GM18868 (cell line): ENCODE measurements around the gene GRK6.
A peak's percentile ranks its signal among the peaks of the same experiment; 100 is the strongest.

Experiments used
- ATAC-seq: cut with Tn5 transposase; IDR thresholded peaks from one replicate; pipeline ENCODE4 v1.9.1; 2021; ENCODE audit warnings: mild to moderate bottlenecking, moderate library complexity; ENCODE audit not compliant: unreplicated experiment

The GRK6 gene

DNA sequence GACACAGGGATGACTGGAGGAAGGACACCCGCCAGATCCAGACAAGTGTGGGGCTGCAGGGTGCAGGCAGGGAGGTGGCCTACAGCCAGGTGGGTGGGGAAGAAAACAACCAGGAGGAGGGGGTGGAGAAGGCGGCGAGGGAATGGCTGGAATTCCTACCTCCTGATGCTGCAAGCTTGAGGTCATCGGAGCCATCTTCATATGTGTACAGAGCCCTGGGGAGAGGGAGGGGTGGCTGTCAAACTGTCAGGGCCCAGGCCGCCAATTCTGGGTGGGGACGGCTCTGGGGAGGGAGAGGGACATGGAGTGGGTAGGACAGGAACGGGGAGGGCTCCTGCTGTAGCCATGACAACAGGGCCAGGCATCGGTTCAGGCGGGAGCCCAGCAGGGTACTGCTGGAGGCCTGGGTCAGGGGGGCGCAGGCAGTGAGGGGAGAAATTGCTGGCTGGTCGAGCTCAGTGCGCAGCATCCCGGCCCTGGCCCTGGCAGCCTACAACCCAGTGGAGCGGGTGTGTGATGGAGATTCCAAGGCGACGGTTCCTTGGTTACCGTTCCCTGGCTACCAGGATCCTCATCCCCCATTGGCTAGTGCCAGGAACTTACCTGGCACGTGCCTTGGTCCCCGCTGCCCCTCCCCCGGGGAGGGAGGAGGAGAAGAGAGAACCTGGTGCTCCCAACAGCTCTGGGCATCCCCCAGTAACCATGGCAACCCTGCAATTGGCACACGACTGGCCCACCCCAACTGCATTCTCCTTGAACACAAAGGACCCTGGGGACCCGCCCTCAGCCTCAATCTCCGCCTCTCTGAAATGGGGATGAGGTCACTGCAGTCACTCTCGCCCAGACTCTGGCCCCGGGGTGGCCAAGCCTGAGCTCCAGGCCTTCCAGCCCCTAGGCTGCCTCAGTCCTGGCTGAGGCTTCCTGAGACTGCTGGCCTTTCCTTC lies 42.5 kb downstream of the GRK6 start:
- ATAC-seq: no peak

DNA sequence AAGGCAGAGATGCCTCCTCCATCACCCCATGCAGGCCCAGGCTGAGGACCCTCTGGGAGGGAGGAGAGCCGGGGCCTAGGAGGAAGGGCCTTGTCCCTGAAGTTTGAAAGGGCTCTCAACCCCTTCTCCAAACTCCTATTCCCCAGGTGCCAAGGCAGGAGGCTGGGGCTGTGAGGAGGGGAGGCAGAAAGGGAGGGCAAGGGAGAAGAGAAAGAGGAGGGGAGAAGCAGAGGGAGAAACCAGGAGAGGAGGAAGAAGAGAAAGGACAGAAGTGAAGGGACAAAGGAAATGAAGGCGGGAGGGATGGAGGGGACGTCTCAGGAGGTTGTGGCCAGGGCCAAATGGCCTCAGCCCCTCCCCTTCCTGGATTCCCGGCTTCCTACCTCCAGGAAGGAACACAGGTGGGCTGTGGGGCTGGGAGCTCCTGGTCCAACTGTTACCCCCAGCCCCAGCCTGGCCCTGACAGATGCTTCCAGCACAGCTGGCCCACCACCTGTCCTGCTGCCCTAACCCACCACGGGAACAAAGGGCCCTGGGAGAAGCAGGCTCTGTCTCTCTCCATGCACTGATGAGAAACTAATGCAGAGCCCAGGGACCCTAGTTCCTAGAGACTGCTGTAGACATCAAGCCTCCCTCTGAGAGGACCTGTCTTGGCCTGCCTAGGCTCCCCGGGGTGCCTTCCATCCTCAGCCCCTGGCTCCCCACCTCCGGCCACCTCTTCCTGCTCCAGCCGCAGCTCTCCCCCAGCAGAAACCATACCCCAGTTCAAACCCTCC lies 43.5 kb downstream of the GRK6 start:
- no peak for ATAC-seq

DNA sequence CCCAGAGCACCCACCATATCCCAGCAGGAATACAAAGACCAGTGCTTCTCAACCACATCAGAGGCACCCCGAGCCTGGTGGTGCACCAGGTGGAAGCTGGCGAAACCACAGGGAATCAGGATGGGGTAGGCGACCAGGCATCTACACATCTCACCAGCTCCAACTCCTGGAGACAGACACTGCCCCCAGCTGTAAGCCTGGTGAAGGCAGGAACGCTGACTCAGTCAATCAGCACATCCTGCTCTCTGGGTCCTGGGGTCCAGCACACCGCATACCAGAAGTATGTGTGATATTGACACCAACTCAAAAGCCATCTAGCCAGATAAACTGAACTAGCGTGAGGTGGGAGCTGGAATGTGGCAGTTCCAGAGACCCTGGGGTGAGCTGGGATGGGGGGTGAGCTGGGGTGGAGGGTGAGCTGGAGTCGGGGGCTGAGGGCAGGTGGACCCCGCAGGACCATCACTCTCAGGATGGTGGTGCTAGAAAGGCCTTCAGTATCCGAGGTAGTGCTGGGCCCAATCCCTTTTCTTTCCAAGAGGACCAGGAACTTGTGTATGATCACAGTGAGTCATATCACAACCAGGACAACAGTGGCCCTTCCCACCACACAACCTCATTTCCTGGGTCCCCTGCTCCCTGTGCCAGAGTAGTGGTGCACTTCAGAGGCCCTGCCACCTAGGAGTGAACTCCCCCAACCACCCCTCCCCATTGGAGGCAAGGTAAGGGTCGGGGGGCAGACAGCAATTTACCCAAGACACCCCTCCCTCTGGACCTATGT lies 44.5 kb downstream of the GRK6 start:
- ATAC-seq: no peak

DNA sequence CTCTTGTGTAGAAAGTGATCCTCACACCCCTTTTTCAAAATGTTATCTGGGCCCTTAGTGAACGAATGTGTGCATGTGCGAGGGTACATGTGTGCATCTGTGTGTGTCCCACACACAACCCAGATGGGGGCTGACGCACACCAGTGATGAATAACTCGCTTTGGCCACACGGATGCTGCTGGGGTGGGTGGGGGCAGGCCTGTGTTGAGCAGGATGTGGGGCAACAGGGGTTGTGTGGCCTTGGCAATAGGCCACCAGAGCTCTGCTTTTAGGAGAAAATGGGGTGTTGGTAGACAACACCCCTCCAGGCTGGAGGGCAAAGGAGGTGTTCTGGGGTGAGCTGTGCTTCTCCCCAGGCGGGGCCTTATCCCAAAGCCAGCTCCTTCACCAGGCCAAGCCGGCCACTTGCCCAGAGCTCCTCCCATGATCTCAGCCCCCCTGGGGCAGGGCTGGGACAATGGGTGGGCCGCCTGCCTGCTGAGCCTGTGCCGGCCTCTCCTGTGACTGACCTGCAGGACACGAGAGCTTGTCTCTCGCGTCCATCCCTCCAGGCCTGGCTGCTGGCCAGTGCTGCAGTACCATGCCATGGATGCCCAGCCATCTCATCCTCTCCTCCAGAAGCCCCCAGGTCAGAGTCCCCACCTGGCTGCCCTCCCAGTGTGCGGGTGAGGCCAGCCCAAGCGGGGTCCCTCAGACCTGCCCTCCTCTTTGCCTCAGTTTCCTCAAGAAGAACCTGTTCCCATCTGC lies 45.3 kb downstream of the GRK6 start:
- no peak for ATAC-seq

DNA sequence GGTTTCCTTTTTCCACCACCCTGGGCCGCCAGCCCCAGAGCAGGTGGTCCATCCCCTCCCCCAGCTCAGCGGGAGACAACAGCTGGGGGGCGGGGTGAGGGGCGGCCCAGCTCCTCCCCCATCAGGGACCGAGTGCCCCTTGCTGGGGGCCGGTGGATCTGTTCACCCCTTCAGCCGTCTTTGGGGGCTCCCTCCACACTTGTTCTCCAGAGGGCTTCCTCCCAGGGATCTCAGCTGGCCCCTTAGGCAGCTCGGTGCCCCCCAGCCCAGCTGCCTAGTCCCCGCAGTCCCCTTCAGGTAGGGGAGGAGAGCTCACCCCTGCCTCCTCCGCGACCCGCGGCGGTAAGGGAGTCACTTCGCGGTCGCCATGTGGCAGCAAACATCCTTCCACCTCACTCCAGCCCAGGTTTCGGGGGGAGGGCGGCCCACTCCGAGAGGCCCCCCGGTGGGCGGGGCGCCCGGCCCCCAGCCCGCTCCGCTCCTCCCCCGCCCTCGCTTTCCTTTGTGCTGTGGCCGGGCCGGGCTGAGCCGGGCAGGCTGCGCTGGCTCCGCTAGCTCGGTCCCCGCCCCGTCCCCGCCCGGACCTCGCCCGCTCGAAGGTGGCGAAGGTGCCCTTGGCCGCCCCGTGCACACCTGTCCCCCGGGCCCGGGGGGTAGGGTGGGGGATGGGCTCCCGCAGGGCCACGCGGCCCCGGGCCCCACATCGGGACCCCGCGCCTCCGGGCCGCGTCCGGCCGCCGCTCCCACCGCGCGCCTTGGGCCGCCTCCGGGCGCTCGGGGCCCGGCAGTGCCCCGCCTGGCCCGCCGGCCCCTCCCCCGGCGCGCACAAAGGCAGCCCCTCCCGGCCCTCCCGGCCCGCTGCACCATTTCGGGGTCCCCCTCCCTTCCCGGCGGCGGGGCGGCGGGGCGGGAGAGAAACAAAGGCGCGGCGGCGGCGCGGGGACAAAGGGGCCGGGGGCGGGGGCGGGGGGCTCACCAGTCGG lies 46.3 kb downstream of the GRK6 start:
- peak; percentile 52 for ATAC-seq

DNA sequence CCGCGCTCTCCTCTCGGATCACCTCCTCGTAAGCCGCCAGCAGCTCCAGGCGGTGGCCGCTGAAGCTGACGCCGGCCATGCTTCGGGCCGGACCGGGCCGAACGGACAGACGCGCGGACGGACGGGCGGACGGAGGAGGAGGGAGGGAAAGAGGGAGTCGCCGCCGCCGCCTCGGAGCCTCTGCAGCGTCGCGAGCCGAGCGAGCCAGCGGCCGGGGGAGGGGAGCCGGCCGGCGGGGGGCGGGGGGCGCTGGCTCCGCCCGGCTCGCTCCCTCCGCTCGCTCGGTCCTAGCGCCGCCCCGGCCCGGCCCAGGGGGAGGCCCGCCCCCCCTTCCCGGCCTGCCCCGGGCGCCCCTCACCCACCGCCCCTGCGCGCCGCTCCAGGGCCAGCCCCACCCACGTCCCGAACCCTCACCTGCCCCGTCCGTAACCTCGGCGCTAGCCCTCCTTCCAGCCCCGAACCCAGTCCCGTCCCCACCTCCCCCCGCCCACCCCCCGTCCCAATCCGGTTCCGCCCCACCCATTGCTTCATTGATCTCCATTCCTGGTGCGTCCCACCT lies 47.0 kb downstream of the GRK6 start, which contains the start of gene DBN1:
Gene DBN1 (minus strand): TSS at position 192 of the 559 bp plus-strand sequence. CDS start 113 bp downstream, at position 79.
- ATAC-seq: peak; percentile 65

DNA sequence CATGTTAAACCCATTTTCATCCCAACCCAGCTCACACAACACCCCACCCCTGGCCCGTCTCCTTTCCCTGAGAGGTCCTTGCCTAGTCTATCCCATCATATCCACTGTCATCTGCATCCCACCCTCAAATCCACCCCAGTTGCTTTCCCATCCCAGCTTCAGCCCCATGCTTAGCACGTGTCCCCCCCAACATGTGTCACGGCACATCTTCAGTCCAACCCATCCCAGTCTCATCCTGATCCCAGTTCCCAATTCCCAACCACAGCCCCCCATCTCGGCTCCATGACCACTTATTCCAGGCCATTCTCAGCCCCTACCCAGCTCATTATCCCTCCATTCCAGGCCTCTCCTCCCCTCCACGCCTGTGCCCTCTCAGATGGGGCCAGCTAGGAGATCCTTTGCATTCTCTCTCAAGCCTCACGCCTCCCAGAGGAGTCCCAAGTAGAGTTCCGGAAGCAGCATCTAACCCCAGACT lies 47.6 kb downstream of the GRK6 start:
- ATAC-seq: no peak

DNA sequence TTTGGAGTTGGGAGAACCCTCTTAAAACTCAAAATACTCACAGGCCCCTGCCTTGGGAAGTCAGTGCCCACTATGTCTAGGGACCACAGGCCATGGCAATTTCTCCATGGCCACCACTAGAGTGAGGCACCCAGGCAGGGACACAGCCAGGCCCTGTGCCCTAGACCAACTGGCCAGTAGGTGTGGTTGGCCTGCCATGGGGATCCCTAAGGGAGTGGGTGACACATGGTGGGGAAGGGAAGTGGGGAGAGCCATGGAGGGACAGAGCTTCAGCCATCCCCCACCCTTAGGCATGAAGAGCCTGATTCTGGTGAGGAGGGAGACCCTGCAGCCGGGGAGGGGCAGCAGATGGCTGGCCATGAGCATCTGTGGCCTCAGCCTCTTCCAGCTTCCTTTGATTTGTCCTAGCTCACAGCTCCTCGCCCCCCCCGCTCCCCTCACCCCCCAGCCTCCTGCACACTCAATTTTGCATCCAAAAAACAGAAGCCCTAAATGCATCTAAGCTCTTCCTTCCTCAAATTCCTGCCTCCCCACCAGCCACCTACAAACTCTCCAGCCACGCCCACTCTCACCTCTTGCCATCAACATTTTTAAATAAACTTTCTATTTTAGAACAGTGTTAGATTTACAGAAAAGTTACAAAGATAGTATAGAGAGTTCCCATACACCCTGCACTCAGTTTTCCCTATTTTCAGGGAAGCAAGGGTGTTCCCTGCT lies 48.5 kb downstream of the GRK6 start:
- ATAC-seq: no peak

DNA sequence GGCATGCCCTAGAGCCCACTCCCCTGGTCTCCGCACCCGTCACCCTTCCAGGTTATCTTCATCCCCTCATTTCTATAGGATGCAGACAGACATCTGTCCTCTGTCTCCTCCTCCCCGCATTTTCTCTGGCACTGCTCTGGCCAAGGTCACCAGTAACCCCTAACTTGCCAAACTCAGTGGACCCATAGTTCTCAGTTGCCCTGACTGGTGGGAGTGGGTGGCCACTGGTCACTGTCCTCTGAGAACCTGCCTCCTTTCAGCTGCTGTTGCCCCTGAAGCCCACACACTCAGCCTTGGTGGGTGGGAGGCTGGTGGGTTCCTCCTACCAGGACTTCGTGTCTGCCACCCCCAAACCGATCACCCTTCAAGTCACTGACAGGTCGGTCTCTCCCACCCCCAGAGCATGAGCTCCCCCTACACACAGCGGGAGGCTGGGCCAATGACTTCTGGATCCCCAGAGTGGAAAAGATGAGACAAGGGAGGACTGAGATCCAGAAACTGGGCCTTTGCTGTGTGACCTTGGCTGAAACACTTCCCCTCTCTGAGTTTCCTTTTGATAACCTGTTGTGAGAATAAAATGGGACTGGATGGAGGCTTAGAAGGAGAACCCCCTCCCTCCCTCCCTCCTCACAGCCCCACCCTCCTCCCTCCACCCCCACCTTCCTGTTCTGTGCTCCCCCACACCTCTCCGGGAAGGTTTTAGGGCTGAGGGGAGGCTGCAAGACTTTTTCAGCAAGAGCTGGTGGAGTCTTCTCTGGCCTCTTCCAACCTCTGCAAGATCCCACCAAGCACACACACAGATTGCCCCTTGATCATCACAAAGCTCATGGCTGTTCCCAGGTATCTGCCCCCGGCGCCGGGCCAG lies 49.3 kb downstream of the GRK6 start:
- ATAC-seq: no peak

DNA sequence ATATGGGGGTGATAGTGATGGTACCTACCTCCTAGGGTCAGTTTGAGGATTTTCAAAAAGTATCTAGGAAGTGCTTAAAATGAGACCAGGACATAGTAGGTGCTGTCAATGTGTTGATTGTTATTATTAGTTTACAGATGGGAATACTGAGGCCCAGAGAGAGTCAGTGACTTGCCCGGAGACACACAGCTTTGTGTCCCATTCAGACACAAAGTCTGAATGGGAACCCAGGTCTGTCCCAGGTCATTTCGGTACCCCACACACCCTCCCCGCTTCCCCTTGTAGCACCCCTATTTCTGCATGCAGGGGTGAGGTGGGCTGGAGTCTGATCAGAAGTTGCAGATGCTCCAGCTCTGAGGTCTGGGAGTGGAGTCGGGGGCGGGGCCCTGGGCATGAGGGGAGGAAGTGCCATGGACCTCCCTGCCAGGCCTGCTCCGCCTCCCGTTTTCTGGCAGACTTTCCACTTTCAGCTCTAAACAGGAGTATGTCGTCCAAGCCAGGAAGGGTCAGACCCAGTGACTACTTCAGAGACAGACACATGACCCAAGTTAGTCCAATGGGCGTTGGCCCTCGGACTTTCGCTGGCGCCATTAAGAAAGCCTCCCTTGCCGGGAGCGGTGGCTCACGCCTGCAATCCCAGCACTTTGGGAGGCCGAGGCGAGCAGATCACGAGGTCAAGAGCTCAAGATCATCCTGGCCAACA lies 50.2 kb downstream of the GRK6 start:
- ATAC-seq: no peak

DNA sequence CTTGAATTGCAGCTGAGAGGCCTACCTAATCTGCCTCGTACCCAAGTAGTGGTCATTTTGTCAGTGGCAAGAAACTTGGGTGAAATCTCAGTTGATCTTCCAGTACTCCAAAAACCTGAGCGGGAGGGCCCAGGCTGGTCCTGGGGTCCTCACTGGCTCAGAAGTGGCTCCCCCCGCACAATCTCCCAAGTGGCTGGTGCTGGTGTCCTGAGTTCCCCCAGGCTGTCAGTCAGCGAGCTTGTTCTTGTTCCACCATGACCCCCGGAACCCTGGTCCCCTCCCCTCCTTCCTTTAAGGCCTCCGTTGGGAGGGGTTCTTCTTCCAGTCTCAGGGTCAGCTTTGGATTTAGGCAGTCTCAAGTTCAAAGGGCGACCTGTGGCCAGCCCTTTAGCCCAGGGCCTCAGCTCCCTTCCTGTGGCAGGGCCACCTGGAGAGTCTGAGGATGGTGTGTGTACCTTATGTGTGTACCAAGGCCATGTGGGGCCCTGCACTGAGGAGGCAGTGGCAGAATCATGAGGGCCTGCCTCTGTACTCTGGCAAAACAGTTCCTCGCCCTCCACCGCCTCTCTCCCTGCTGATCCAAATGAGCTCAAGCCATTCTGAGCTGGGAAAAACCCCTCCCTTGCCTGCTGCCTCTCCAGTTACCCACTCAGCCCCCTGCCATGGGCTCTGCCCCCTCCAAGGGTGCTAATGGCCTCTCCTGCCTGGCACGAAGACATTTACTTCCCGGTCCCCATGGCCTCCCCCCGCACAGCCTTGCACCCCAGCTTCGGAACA lies 51.4 kb downstream of the GRK6 start:
- no peak for ATAC-seq

DNA sequence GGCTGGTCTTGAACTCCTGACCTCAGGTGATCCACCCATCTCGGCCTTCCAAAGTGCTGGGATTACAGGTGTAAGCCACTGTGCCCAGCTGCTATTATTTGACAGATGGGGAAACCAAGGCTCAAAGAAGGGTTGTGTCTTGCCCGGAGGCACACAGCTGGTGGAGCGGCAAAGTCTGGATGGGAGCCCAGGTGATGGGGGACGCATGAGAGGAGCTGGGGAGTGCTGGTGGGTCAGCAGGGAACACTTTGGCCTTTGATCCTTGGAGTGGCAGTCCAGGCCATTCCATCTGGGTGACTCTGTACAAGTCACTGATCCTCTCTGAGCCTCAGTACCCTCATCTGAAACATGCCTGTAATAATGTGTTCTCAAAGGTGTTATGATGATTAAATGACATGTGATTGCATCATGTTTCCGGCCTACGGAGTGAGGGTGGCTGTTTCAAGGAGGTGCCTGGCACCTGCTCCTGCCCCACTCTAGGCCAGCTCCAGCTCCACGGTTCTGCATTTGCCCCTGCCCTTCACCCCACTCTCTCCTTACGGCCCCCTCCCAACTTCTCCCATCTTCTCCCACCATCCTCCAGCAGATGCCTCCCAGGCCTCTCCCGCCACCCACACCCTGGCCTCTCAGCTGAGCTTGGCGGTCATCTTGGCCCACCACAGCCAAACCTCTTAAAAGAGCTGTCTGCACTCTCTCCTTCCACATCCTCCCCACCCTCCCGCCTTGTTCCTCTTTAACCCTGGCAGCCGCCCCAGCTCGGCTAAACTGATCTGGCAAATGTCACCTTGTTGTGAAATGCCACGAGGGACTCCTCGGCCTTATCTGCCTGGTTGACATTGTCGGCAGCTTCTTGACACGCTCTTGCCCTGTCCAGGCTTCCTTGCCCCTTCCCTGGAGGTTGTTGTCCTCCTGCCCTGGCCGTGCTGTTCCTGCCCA lies 52.5 kb downstream of the GRK6 start:
- ATAC-seq: no peak

DNA sequence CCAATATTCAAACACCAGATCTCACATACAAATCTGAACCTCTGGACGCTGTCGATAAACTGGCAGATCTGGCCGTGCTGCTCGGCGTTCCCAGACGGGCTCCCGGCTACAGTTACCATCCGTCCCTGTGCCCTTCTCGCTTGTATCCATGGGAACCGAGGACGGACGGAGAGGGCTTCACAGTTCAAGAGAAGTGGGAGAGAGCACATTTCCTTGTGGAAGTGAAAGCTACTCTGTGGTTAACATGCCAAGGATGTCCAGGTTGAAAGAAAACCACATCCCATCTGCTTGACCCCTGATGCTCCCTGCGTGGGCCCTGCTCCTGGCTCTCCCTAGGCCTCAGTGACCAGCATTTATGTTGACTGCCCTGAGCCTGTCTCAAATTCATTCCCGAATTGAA lies 53.3 kb downstream of the GRK6 start:
- no peak for ATAC-seq

DNA sequence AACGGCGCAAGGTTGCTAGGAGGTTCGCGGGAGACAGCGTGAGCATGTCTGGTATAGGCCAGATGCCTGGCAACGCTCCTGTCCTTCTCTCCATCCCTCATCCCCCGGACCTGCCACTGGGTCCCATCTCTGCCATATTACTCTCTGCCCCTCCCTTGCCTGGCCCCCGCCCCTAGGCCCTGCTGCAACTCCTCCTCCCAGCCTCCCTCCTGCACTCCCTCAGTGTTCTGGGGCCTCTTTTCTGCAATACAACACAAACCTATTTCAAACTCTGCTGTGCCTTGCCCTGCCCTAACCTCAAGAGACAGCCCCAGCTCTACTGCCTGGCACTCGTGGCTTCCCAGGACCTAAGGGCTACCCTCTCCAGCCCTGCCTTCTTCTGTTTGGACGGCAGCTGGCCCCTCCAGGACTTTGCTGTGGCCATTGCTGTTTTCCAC lies 55.9 kb downstream of the GRK6 start:
- ATAC-seq: no peak

DNA sequence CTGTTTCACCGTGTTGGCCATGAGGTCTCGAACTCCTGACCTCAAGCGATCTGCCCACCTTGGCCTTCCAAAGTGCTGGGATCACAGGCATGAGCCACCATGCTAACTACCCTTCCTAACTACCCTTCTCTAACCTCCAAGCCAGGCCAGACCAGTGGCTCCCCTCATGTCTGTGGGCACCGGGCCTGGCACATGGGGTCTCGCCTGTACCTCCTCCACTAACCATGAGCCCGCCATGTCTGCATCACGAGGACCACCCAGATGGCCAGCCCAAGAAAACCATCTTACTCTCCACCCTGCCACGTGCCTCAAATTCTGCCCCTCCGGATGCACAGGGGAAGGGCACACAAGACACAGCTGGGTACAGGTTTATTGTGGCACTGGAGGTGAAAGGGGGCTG lies 56.6 kb downstream of the GRK6 start:
- no peak for ATAC-seq
